GM18907 (cell line): ENCODE data around the gene TEX35.

ENCODE experiments used
- ATAC-seq: cut with Tn5 transposase; IDR thresholded peaks from one replicate; pipeline ENCODE4 v1.9.1; 2021; ENCODE audit warnings: mild to moderate bottlenecking, moderate library complexity; ENCODE audit not compliant: unreplicated experiment

Gene TEX35

GRCh38 chr1:178571807-178572206, 58.9 kb downstream of the TEX35 start:
- no peak for ATAC-seq
